Frontal cortex (tissue), 4 donors: ENCODE data around the gene CRTAC1. TPM values are rescaled to one million over a fixed set of nuclear protein-coding genes. Genes with fewer than 3 reads are reported as not detected.

ENCODE experiments used
- DNase-seq, 2 donors: peaks; one replicate each; pipeline ENCODE4 v3.0.0; 2012; ENCODE audit warnings: low spot score in 2 of 2
- FAIRE-seq: peaks from 2 replicates; lab custom pipeline; 2012; peaks lifted over from hg19 to GRCh38; lab: Jason Lieb, UNC
- total RNA-seq: library from RNA; depleted of rRNA; stranded (reverse); fragments of >200 nt; gene quantifications from one replicate; pipeline ENCODE4 v1.2.3, GENCODE V29; 2014
- donor health status: control.
- donor health status: control.
- donor health status: control.

The CRTAC1 gene
- total RNA-seq, 1 donor from 2014 or later: 7.3 TPM

- FAIRE-seq (no peak), DNase-seq (no peak)
Measured at GRCh38 chr10:97905276-97905675, 125.1 kb downstream of the CRTAC1 start.

GRCh38 chr10:97904576-97904975, 125.8 kb downstream of the CRTAC1 start:
- no peak for DNase-seq
- FAIRE-seq: no peak

DNA sequence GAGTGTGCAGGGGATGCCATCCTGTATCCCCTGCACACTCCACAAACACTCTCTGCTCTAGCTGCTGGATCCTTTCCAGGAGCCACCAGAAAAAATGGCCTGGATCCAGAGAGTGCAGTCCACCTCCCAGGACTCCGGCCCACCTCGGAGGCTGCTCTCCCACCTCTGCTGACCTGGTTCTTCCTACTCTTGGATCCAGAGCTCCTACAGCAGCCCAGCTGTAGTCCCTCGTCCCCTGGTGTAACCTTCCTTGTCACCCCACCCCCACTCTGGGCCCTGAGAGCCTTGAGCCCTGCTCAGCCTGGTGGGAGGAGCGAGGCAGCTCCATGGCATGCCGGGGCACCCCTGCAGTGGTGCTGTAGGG, 126.4 kb downstream of the CRTAC1 start:
- no peak for FAIRE-seq

GRCh38 chr10:97903128-97904017, 127.0 kb downstream of the CRTAC1 start:
- DNase-seq: no peak

More for the DNA sequence above, 126.4 kb downstream of the CRTAC1 start:
- DNase-seq: no peak

GRCh38 chr10:97901381-97901780, 129.0 kb downstream of the CRTAC1 start:
- no peak for FAIRE-seq
- no peak for DNase-seq

More at GRCh38 chr10:97903128-97904017, 127.0 kb downstream of the CRTAC1 start:
- no peak for FAIRE-seq

DNA sequence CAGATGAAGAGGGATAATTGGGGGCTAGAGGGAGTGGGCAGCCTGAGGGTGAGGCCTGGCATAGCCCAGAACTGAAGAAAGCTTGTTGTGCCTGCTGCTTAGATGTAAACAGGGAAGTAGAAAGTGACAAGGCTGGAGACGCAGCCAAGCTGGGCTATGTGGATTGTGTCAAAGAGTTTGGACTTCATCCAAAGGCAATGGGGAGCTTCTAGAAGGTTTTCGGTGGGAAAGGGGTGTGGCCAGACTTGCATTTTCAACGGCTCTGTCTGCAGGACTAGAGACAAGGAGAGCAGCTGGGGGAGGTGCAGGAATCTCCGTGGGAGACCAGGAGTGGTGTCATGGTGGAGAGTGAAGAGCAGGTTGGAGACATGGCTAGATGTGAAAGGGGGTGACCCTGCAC, 132.0 kb downstream of the CRTAC1 start:
- DNase-seq: no peak
- FAIRE-seq: no peak

DNA sequence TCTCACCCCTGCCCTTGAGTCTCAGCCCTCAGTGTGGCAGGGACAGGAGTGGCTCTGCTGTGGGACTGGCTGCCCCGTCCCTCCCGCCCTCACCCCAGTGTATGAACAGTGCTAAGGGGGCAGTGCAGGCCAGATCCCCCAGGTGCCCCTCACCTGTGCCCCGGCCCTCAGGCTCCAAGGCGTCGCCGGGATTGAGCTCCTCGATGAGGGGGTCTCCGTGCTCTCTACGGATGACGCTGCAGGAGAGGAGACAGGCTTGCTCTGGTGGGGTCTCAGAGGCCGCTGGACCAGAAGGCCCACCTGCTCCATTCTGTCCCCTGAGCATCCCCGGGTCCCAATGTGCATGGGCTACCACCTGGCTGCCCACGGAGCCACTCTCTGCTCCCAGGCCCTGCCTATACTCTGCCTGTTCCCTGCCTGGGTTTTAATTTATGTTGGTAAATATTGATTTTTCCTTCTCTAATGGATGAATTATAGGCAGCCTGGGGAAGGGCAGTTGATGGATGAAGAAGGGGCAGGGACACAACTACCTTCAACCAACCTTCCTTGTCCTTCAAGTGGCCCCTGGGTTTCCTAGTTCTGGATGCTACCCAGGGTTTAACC, 133.6 kb downstream of the CRTAC1 start:
- FAIRE-seq (no peak), DNase-seq (no peak)

- DNase-seq (no peak), FAIRE-seq (no peak)
Measured at GRCh38 chr10:97895915-97896314, 134.5 kb downstream of the CRTAC1 start.

DNA sequence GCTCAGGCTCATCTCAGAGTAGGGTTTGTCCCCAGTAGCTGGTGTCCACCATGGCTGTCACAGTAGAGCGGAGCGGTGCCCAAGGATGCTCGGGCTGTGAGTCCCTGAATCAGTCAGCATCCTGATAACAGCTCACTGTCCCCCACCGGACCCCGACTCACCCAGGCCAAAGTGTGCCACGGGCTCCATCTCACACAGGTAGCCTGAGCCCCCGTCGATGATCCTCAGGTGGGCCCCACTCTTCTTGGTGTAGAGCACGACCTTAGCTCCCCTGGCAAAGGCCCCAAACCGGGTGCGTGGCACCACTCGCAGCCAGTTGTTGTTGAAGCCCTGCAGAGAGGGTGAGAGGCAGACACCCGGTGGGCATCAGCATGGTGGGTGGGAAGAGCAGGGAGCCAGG, 135.3 kb downstream of the CRTAC1 start:
- FAIRE-seq: no peak
- DNase-seq: no peak

DNA sequence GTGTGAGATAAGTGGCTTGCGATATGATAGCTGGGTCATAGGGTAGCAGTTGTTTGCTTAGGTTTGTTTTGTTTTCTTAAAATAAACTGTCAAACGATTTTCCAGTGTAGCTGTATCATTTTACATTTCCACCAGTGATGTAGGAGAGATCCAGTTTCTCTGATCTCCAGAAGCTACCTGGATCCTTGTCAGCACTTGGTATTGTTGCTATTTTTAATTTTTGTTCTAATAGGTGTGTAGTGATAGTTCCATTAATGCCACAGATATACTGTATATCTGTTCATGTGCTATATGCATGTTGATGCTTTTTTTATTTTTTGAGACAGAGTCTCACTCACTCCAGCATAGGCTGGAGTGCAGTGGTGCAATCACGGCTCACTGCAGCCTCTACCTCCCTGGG, 136.3 kb downstream of the CRTAC1 start:
- DNase-seq (no peak), FAIRE-seq (no peak)

GRCh38 chr10:97892939-97893338, 137.5 kb downstream of the CRTAC1 start:
- no peak for DNase-seq
- no peak for FAIRE-seq

DNA sequence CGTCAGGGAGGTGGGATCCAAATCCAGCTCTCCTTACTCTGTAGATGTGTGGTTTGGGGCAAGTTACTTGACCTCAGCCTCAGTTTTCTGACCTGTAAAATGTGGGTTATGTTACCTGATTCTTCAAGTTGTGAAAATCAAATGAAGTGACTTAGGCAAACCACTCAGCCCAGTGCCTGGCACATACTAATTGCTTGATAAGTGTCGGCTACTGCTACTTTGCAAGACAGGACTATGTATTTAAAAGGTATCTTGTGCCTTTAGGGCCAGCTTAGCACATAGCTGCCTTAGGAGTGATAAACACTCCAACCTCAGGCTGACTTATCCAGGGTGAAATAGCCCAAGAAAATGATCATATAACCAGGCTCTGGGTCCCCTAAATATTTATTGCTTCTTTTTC, 137.9 kb downstream of the CRTAC1 start:
- DNase-seq (no peak), FAIRE-seq (no peak)

DNA sequence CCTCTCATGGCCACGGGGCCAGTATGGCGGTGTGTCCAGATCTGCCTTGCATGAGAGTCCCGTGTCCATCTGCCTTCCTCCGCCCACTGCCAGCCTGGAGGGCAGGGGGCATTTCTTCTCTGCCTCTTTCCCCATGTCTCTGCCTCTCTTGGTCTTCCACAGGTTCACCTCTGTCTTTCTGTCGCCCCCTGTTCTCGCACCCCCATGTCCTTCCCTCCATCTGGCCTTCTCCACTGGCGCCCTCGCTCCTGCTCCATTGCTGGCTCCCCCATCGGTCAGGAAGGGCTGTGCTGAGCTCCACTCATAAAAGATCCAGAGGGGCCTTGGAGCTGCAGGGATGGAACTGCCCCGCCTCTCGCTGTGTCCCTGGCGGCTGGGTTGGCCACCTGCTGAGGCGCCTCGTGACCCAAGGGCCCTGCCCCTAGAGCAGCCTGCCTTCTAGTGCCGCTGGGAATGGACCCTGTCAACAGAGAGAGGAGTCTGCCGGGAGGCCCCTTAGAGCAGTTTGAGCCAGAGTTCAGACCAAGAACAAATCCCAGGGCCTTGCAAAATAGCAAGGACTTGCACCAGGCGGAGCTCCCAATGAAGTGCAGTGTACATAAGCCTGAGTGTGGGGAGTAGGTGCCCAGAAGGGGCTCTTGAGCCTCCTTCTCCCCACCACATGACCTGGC, 138.8 kb downstream of the CRTAC1 start:
- FAIRE-seq: no peak
- DNase-seq: no peak

DNA sequence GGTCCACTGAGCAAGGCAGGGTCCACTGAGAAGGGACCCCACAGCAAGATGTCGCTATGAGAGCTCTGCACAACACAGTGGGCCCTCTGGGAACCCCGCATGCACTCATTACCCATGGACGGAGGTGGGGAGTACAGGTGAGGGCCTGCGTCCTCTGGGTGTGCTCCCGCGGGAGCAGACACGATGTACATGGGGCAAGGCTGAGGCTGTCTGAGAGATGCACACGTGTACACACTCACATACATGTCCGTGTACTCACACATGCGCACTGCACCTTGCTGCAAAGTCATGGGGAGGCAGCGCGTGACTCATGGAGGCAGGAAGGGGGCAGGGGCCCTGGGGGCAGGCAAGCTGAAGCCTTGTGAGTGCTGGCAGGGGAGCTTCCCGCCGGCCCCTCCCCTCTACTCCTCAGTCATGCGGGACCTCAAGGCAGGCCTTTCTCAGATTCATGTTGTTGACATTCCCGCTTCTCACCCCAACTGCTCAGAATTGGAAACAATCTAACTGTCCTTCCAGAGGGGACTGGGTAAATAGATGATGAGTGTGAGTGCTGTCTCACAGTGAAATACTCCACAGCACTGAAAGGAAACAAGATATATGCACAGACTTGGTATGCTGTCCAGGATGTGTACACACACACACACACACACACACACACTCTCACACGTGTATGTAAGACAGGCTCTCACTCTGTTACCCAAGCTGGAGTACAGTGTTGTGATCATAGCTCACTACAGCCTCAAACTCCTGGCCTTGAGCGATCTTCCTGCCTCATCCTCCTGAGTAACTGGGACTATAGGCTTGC, 140.8 kb downstream of the CRTAC1 start:
- FAIRE-seq (no peak), DNase-seq (no peak)

DNA sequence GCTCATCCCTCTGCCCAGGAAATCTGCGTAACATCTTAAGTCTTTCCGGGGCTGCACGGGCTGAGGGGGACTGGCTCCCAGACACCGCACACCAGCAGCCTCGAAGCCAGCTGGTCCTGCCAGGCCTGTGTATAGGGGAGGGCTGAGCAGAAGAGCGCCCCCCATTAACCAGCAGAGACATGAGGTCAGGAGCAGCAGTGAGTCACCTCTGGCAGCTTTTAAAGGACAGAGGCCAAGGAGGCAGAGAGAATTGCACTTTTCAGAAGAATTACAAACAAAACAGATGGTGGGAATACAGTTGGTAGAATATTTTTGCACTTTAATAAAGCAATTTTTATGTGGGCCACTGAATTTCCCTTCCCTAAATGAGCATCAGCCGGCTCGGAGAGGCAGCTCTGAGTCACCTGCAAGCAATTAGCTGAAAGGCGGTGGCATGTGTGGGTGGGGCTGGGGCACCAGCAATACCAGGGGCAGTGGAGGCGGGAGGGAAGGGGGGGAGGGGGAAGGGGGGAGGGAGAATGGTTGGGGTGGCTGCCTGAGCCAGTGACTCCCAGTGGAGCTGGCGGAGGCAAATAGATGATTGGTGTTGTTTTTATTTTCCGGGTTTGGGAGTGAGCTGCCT, 141.7 kb downstream of the CRTAC1 start:
- DNase-seq (peak in 1 of 2 donors; percentile 48), FAIRE-seq (no peak)

GRCh38 chr10:97888134-97888533, 142.3 kb downstream of the CRTAC1 start:
- FAIRE-seq: no peak

GRCh38 chr10:97887399-97887798, 143.0 kb downstream of the CRTAC1 start:
- DNase-seq (no peak), FAIRE-seq (no peak)

More at GRCh38 chr10:97888134-97888533, 142.3 kb downstream of the CRTAC1 start:
- DNase-seq: no peak

GRCh38 chr10:97886286-97886685, 144.1 kb downstream of the CRTAC1 start:
- peak in 1 of 2 donors; percentile 42 for DNase-seq
- no peak for FAIRE-seq

GRCh38 chr10:97883092-97883485, 147.3 kb downstream of the CRTAC1 start:
- DNase-seq: no peak
- FAIRE-seq: no peak
